Large intestine (tissue), 3 donors: ENCODE data around the gene CHD6. TPM values are rescaled to one million over a fixed set of nuclear protein-coding genes. Genes with fewer than 3 reads are reported as not detected.

Experiments
- DNase-seq, 2 donors: peaks; one replicate each; pipeline versions ENCODE4 v3.0.0 to v3.0.0-alpha.2; 2013
- H3K27ac ChIP-seq: one replicate; pipeline ENCODE4 v1.5.1; 2013; ENCODE audit warnings: low read length
- H3K27me3 ChIP-seq: 2 replicates; pipeline ENCODE4 v1.6.1; 2013; ENCODE audit warnings: low read length; ENCODE audit not compliant: control insufficient read depth, insufficient read depth
- H3K36me3 ChIP-seq: 2 replicates; pipeline ENCODE4 v1.6.1; 2013; ENCODE audit warnings: low read length; ENCODE audit not compliant: control insufficient read depth, insufficient read depth
- H3K4me1 ChIP-seq: one replicate; pipeline ENCODE4 v1.6.1; 2013; ENCODE audit warnings: low read length; ENCODE audit not compliant: control insufficient read depth, insufficient read depth
- H3K4me3 ChIP-seq: one replicate; pipeline ENCODE4 v1.5.1; 2013; ENCODE audit warnings: low read length
- H3K9me3 ChIP-seq: one replicate; pipeline ENCODE4 v1.6.1; 2013; ENCODE audit warnings: mild to moderate bottlenecking, low read depth, low read length, moderate library complexity; ENCODE audit not compliant: control insufficient read depth
- WGBS: methylation state at CpG from one replicate; pipeline ENCODE4 v1.1.5; 2013; ENCODE audit warnings: low lambda C conversion rate; ENCODE audit not compliant: insufficient coverage; 5-methylcytosine and 5-hydroxymethylcytosine counted together
- polyA plus RNA-seq: library from polyadenylated mRNA; unstranded; fragments of 120-200 nt; gene quantifications from one replicate; pipeline ENCODE4 v1.2.1, GENCODE V29; 2013

CHD6 gene
- polyA plus RNA-seq, 1 donor: 24.0 TPM

- WGBS: no CpG with 5 or more reads among the region's 1 CpG
- H3K4me1 ChIP-seq: no peaks in the 10 kb centered on the region
- peaks cover 50% of the 10 kb centered on the region for H3K36me3 ChIP-seq
- H3K27ac ChIP-seq: no peak overlapping the region
- no peak for DNase-seq
- no peaks in the 10 kb centered on the region for H3K27me3 ChIP-seq
- no peak overlapping the region for H3K4me3 ChIP-seq
- no peaks in the 10 kb centered on the region for H3K9me3 ChIP-seq
Measured at GRCh38 chr20:41483553-41483930, 134.6 kb downstream of the CHD6 start.

DNA sequence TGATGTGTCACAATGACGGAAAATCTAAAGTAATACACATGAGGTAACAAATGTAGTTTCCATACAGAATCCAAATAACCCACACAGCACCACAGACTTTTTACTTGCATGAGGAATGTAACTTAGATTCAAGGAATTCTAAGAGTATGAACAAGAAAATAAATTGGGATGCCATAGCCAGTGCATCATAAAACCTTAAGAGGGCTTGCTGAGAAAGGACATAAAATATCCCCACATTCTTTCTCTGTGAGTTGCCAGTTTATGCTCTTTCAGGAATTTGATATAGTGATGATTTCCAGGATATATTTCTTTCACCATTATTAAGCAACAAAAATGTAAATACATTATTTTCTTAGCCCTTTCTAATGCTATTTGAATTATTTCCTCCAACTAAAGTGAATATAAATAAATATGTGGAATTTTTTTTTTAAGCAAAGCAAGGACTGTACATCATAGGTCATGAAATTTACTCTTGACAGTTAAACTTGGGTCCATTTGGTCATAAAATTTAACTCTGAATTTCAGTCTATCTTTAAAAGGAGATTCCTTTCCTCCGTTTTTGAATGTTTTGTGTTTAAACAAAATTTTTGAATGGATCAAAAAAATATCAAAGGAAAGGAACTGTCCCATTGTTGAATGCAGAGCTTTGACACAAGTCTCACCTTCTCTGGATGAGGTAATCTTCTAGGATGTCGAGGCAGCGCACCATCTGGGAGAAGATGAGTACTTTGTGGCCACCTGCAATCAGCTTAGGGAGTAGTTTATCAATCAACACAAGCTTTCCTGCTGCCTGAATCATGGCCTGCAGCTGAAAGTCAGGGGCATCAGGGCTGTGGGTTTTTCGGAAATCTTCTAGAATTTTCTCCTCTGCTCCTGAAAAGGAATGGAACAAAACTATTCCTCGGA lies 135.3 kb downstream of the CHD6 start:
- Histone ChIP-seq H3K27me3 (no peaks in the 10 kb centered on the region), H3K4me3 (no peak overlapping the region), H3K36me3 (peaks cover 51% of the 10 kb centered on the region), H3K27ac (no peak overlapping the region), H3K9me3 (no peaks in the 10 kb centered on the region), H3K4me1 (no peaks in the 10 kb centered on the region)
- no CpG with 5 or more reads among the region's 6 CpGs for WGBS
- DNase-seq: no peak

- Histone ChIP-seq H3K27ac (no peak overlapping the region), H3K27me3 (no peaks in the 10 kb centered on the region), H3K36me3 (peaks cover 40% of the 10 kb centered on the region), H3K9me3 (no peaks in the 10 kb centered on the region), H3K4me3 (no peak overlapping the region), H3K4me1 (peaks cover 5% of the 10 kb centered on the region)
- no peak for DNase-seq
- WGBS: 100% methylated on average over 1 of the region's 2 CpGs
Measured at GRCh38 chr20:41480054-41480770, 138.0 kb downstream of the CHD6 start.

- no peaks in the 10 kb centered on the region for H3K9me3 ChIP-seq
- no peak overlapping the region for H3K4me3 ChIP-seq
- H3K27me3 ChIP-seq: no peaks in the 10 kb centered on the region
- H3K36me3 ChIP-seq: peaks cover 33% of the 10 kb centered on the region
- peaks cover 5% of the 10 kb centered on the region for H3K4me1 ChIP-seq
- no peak overlapping the region for H3K27ac ChIP-seq
- WGBS: no CpG with 5 or more reads among the region's 1 CpG
- DNase-seq: no peak
Measured at GRCh38 chr20:41479113-41479512, 139.1 kb downstream of the CHD6 start.

DNA sequence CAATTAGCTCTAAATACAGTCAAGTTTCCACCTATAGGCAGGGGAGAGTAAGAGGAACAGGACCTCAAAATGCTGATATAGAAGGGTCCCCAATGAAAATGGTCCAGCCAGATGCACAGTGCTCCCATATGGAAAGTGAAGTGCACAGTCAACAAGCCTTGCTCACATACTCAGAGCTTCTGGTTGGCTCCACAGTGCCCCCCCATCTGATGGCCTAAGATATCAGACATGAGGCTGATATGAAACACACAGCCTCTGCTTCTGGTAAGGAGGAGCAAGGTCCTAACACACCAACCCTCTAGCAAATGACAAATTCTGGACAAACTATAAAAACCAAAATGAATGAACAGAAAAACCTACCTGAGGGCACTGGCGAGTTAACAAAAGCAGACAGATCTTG lies 140.2 kb downstream of the CHD6 start:
- Histone ChIP-seq H3K36me3 (peaks cover 28% of the 10 kb centered on the region), H3K27me3 (no peaks in the 10 kb centered on the region), H3K27ac (no peak overlapping the region), H3K9me3 (no peaks in the 10 kb centered on the region), H3K4me3 (no peak overlapping the region), H3K4me1 (peaks cover 5% of the 10 kb centered on the region)
- WGBS: no CpG with 5 or more reads among the region's 1 CpG
- no peak for DNase-seq

GRCh38 chr20:41476446-41476845 lies 141.7 kb downstream of the CHD6 start:
- Histone ChIP-seq H3K4me1 (peaks cover 5% of the 10 kb centered on the region), H3K36me3 (peaks cover 38% of the 10 kb centered on the region), H3K27ac (no peak overlapping the region), H3K4me3 (no peak overlapping the region), H3K9me3 (no peaks in the 10 kb centered on the region), H3K27me3 (no peaks in the 10 kb centered on the region)
- no CpG with 5 or more reads among the region's 1 CpG for WGBS
- DNase-seq: no peak

DNA sequence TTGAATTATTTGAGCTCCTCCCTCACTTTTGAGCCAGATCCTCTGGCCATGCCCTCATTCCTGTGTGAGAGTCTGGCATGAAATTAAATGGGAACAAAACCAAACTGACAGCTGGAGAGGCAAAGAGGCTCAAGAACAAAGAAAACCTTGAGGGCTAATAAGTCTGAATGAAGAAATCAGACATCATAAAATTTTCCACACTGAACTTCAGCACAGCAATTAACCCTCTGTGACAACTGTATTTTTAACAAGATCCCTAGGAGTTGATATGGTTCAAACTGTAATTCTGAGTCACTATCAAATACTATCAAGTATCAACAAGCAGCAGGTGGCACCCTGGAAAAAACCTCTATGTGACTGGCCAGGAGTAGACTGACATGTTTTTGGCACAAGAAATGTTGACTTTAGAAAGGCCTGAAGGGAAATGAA lies 142.2 kb downstream of the CHD6 start:
- no peaks in the 10 kb centered on the region for H3K27me3 ChIP-seq
- H3K4me1 ChIP-seq: peaks cover 5% of the 10 kb centered on the region
- H3K36me3 ChIP-seq: peaks cover 38% of the 10 kb centered on the region
- H3K4me3 ChIP-seq: no peak overlapping the region
- H3K27ac ChIP-seq: no peak overlapping the region
- no peaks in the 10 kb centered on the region for H3K9me3 ChIP-seq
- DNase-seq: peak; percentile 40 to 67

DNA sequence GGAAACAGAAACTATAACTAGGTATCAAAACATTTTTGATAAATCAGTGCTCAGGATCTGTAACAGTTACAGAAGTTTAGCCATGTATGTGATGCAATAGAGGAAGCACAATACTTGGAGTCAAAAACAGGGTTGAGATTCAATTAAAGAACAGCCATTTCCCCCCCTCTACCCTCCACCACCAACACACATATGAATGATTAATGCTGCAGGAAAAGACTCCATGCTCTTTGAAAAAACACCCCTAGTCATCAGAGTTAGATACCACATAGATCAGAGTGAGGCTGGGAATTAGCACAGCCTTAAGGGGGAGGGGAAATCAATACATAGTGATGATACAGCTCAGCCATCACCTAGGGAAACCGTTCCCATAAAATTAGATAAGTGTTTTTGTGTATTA lies 142.7 kb downstream of the CHD6 start:
- Histone ChIP-seq H3K4me1 (peaks cover 5% of the 10 kb centered on the region), H3K4me3 (no peak overlapping the region), H3K27me3 (no peaks in the 10 kb centered on the region), H3K9me3 (no peaks in the 10 kb centered on the region), H3K27ac (no peak overlapping the region), H3K36me3 (peaks cover 43% of the 10 kb centered on the region)
- WGBS: no CpG with 5 or more reads among the region's 1 CpG
- DNase-seq: no peak

- peaks cover under 1% of the 10 kb centered on the region for H3K4me1 ChIP-seq
- no peaks in the 10 kb centered on the region for H3K9me3 ChIP-seq
- no peak overlapping the region for H3K27ac ChIP-seq
- WGBS: 100% methylated on average over 1 of the region's 7 CpGs
- H3K36me3 ChIP-seq: peaks cover 56% of the 10 kb centered on the region
- no peaks in the 10 kb centered on the region for H3K27me3 ChIP-seq
- DNase-seq: no peak
- no peak overlapping the region for H3K4me3 ChIP-seq
Measured at GRCh38 chr20:41470362-41471095, 147.6 kb downstream of the CHD6 start.

- peaks cover 58% of the 10 kb centered on the region for H3K36me3 ChIP-seq
- no peak for DNase-seq
- H3K9me3 ChIP-seq: no peaks in the 10 kb centered on the region
- no peak overlapping the region for H3K4me3 ChIP-seq
- no peaks in the 10 kb centered on the region for H3K4me1 ChIP-seq
- H3K27ac ChIP-seq: no peak overlapping the region
- no CpG with 5 or more reads among the region's 3 CpGs for WGBS
- no peaks in the 10 kb centered on the region for H3K27me3 ChIP-seq
Measured at GRCh38 chr20:41469868-41470267, 148.3 kb downstream of the CHD6 start.
